ENCODE measurements around the gene ARHGAP6. TPM values are rescaled to one million over a fixed set of nuclear protein-coding genes. Genes with fewer than 3 reads are reported as not detected.

ARHGAP6 gene
- total and polyA plus RNA-seq, 2 donors (not counting 3 experiments of a cell fraction or from before 2014, with no cell fraction given): 0.69 to 0.83 TPM

DNA sequence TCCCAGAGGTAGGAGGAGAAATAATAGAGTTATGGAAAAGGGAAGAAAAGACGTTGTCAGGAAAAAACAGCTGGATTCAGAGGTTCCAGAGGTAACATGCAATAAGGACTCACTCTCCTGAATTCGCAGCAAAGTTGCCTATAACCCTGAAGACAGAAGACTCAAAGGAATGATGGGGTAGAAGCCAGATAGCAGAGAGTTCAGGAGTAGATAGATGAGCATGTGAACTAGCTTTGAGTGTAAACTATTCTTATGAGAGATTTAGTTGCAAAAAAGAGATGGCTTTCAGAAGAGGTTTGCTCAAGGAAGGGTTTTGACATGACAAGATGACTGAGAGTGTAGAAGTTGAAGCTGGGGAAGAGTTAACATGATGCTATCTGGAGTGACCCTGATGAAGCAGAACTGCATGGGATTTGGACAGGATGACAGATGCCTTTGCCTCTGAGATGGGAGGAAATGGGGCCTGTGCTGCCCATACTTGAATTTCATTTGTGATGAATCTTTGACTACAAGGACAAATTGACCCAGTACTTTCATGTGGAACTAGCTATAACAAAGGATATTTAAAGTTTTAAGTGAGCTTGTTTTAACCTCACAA lies 298.6 kb downstream of the ARHGAP6 start:
- no peaks in the 10 kb centered on the region for H3K79me2 ChIP-seq (ENCODE audit: control insufficient read depth, insufficient read depth, low read length)
- ChIA-PET POLR2A (no interaction called here), CTCF (interaction anchor here (1.1 to 1.4 kb wide), 3 partner anchors 15 to 25 kb away, joined by 3 to 4 read pairs (median 3); no protein-coding TSS in a partner anchor)
- TF ChIP-seq POLR2A (IDR thresholded peaks at IDR 0.05; ENCODE audit: low read depth, low read length): no peak
- TF ChIP-seq FOS (IDR thresholded peaks at IDR 0.05; ENCODE audit: borderline replicate concordance, insufficient read depth, low read length): no peak
- TF ChIP-seq POLR2AphosphoS5 (IDR thresholded peaks at IDR 0.05; ENCODE audit: insufficient read depth, low read depth, low read length): no peak
- TF ChIP-seq EZH2 (IDR thresholded peaks at IDR 0.05; ENCODE audit: borderline replicate concordance, low read depth, low read length, severe bottlenecking): no peak
- no peak for TF ChIP-seq MYC (IDR thresholded peaks at IDR 0.05; ENCODE audit: low read depth, low read length)
- TF ChIP-seq, protein P1, sequence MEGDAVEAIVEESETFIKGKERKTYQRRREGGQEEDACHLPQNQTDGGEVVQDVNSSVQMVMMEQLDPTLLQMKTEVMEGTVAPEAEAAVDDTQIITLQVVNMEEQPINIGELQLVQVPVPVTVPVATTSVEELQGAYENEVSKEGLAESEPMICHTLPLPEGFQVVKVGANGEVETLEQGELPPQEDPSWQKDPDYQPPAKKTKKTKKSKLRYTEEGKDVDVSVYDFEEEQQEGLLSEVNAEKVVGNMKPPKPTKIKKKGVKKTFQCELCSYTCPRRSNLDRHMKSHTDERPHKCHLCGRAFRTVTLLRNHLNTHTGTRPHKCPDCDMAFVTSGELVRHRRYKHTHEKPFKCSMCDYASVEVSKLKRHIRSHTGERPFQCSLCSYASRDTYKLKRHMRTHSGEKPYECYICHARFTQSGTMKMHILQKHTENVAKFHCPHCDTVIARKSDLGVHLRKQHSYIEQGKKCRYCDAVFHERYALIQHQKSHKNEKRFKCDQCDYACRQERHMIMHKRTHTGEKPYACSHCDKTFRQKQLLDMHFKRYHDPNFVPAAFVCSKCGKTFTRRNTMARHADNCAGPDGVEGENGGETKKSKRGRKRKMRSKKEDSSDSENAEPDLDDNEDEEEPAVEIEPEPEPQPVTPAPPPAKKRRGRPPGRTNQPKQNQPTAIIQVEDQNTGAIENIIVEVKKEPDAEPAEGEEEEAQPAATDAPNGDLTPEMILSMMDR (IDR thresholded peaks at IDR 0.05; ENCODE audit: extremely low read depth in 1 of 2, insufficient read depth in 1 of 2, low read depth in 1 of 2, low read length in 2 of 2): no peak
- TF ChIP-seq JUN (IDR thresholded peaks at IDR 0.05; ENCODE audit: borderline replicate concordance, insufficient read depth, insufficient read length, low read depth): no peak
- TF ChIP-seq, protein P2, sequence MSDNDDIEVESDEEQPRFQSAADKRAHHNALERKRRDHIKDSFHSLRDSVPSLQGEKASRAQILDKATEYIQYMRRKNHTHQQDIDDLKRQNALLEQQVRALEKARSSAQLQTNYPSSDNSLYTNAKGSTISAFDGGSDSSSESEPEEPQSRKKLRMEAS (IDR thresholded peaks at IDR 0.05; ENCODE audit: insufficient read depth, insufficient read length): no peak
- TF ChIP-seq GATA2 (IDR thresholded peaks at IDR 0.05; ENCODE audit: insufficient read depth, insufficient read length, low read depth, low read length): no peak
- intact Hi-C loops (cut with micrococcal nuclease) (loop anchor here (1.0 to 5.0 kb wide), 3 partner anchors 25 to 225 kb away; no protein-coding TSS in a partner anchor), dilution Hi-C loops (cut with MboI; ENCODE audit: extremely low pct_ligation_motif_present, low sequenced_read_pairs) (no loop called here)
- no peak for DNase-seq (ENCODE audit: low read depth, low spot score)
- H3K27ac ChIP-seq (ENCODE audit: insufficient read depth, low read depth, low read length): peak overlapping the region; percentile 61
- no peak overlapping the region for H2AFZ ChIP-seq (ENCODE audit: low read depth, low read length)
- no peak overlapping the region for H3K4me2 ChIP-seq (ENCODE audit: insufficient read depth, low read length)
- BruUV-seq (replicated peaks): no TSS peak
- FAIRE-seq: no peak
- H3K4me3 ChIP-seq (replicated peaks in 1 of 3; ENCODE audit: insufficient read depth in 1 of 3, low read depth in 1 of 3, low read length in 3 of 3): no peak overlapping the region
- H3K9ac ChIP-seq (replicated peaks; ENCODE audit: extremely low read depth, insufficient read depth, low read length): no peak overlapping the region
- H4K20me1 ChIP-seq (replicated peaks; ENCODE audit: control insufficient read depth, extremely low read depth, insufficient read depth, low read length): no peaks in the 10 kb centered on the region
- H3K9me1 ChIP-seq (replicated peaks; ENCODE audit: control insufficient read depth, extremely low read depth, insufficient read depth, low read length): no peaks in the 10 kb centered on the region
- H3K27me3 ChIP-seq (ENCODE audit: control insufficient read depth in 2 of 2, insufficient read depth in 2 of 2, low read length in 2 of 2): no peaks in the 10 kb centered on the region
- H3K4me1 ChIP-seq (ENCODE audit: control insufficient read depth, extremely low read depth, insufficient read depth, low read length): peaks cover 14% of the 10 kb centered on the region
- no peaks in the 10 kb centered on the region for H3K9me3 ChIP-seq (replicated peaks; ENCODE audit: control insufficient read depth, insufficient read depth, low read length)
- H3K36me3 ChIP-seq (ENCODE audit: control insufficient read depth in 2 of 2, extremely low read depth in 1 of 2, insufficient read depth in 2 of 2, low read length in 2 of 2): no peaks in the 10 kb centered on the region
